Natural killer cell treated with Interleukin-12 subunit alpha and Interleukin-12 subunit beta and Interleukin-15 and Interleukin-18, amount 100 ng/mL, for 72 hours (primary cell): ENCODE measurements around the gene NIPA2. TPM values are rescaled to one million over a fixed set of nuclear protein-coding genes. Genes with fewer than 3 reads are reported as not detected.
A peak's percentile ranks its signal among the peaks of the same experiment; 100 is the strongest.

Source experiments
- ATAC-seq, 2 donors: fragments of 150-1000 bp; cut with Tn5 transposase in 1 of 2; sonication (Bioruptor Pico), chemical (Tn5 transposase) in 1 of 2; 2 replicates each; pipeline ENCODE4 v1.10.0; 2021
- DNase-seq: peaks from one replicate; pipeline ENCODE4 v3.0.0; 2022; ENCODE audit warnings: low spot score
- H3K27ac Mint-ChIP-seq, 2 donors: 1 replicate in 1 of 2; 2 replicates in 1 of 2; pipeline ENCODE4 v1.8.0; 2022; ENCODE audit warnings: mixed read lengths in 2 of 2, mild to moderate bottlenecking in 1 of 2, moderate library complexity in 1 of 2
- H3K27me3 Mint-ChIP-seq, 2 donors: 1 replicate in 1 of 2; 2 replicates in 1 of 2; pipeline ENCODE4 v1.8.0; 2022; ENCODE audit warnings: mixed read lengths in 2 of 2
- H3K36me3 Mint-ChIP-seq: one replicate; pipeline ENCODE4 v1.8.0; 2022; ENCODE audit warnings: mixed read lengths
- H3K4me1 Mint-ChIP-seq, 2 donors: 1 replicate in 1 of 2; 2 replicates in 1 of 2; pipeline ENCODE4 v1.8.0; 2022; ENCODE audit warnings: low read depth in 2 of 2, mixed read lengths in 2 of 2, mild to moderate bottlenecking in 1 of 2
- H3K4me3 Mint-ChIP-seq: one replicate; pipeline ENCODE4 v1.8.0; 2022; ENCODE audit warnings: mixed read lengths
- H3K9me3 Mint-ChIP-seq: 2 replicates; pipeline ENCODE4 v1.8.0; 2022; ENCODE audit warnings: mixed read lengths
- total RNA-seq, 2 donors: library from RNA; stranded (reverse); gene quantifications; one replicate each; pipeline ENCODE4 v1.2.3, GENCODE V29; 2022

The NIPA2 gene
- total RNA-seq, 2 donors from 2014 or later, result 72.2 to 102 TPM

- Mint-ChIP-seq H3K4me1 (peaks cover 0 to 2% of the 10 kb centered on the region in 2 donors), H3K36me3 (no peaks in the 10 kb centered on the region), H3K27ac (no peak overlapping the region), H3K27me3 (no peaks in the 10 kb centered on the region), H3K9me3 (no peaks in the 10 kb centered on the region), H3K4me3 (no peak overlapping the region)
- no peak for ATAC-seq
- no peak for DNase-seq
Measured at GRCh38 chr15:22889146-22889818, 50.8 kb downstream of the NIPA2 start.

GRCh38 chr15:22890296-22890695, 51.8 kb downstream of the NIPA2 start:
- ATAC-seq (no peak), DNase-seq (no peak)
- Mint-ChIP-seq H3K27me3 (no peaks in the 10 kb centered on the region), H3K4me1 (peaks cover 0 to under 1% of the 10 kb centered on the region in 2 donors), H3K4me3 (no peak overlapping the region), H3K27ac (no peak overlapping the region), H3K9me3 (no peaks in the 10 kb centered on the region), H3K36me3 (no peaks in the 10 kb centered on the region)

GRCh38 chr15:22891426-22892210, 53.2 kb downstream of the NIPA2 start:
- ATAC-seq (no peak), DNase-seq (no peak)
- Mint-ChIP-seq H3K36me3 (no peaks in the 10 kb centered on the region), H3K9me3 (no peaks in the 10 kb centered on the region), H3K4me1 (peaks cover 0 to 2% of the 10 kb centered on the region in 2 donors), H3K27me3 (no peaks in the 10 kb centered on the region), H3K4me3 (no peak overlapping the region), H3K27ac (no peak overlapping the region)

- Mint-ChIP-seq H3K4me3 (no peak overlapping the region), H3K27ac (no peak overlapping the region), H3K27me3 (no peaks in the 10 kb centered on the region), H3K9me3 (no peaks in the 10 kb centered on the region), H3K4me1 (peaks cover 0 to 2% of the 10 kb centered on the region in 2 donors), H3K36me3 (no peaks in the 10 kb centered on the region)
- DNase-seq (no peak), ATAC-seq (no peak)
Measured at GRCh38 chr15:22892333-22892732, 53.9 kb downstream of the NIPA2 start.

GRCh38 chr15:22893081-22893480, 54.6 kb downstream of the NIPA2 start:
- ATAC-seq (no peak), DNase-seq (no peak)
- H3K4me3 Mint-ChIP-seq, result no peak overlapping the region
- H3K4me1 Mint-ChIP-seq, result peaks cover 0 to 2% of the 10 kb centered on the region in 2 donors
- no peaks in the 10 kb centered on the region for H3K36me3 Mint-ChIP-seq
- H3K9me3 Mint-ChIP-seq, result no peaks in the 10 kb centered on the region
- H3K27ac Mint-ChIP-seq, result no peak overlapping the region
- no peaks in the 10 kb centered on the region for H3K27me3 Mint-ChIP-seq

GRCh38 chr15:22893881-22894280, 55.4 kb downstream of the NIPA2 start:
- no peak for ATAC-seq
- Mint-ChIP-seq H3K4me1 (peaks cover 0 to 2% of the 10 kb centered on the region in 2 donors), H3K9me3 (no peaks in the 10 kb centered on the region), H3K36me3 (no peaks in the 10 kb centered on the region), H3K4me3 (no peak overlapping the region), H3K27me3 (no peaks in the 10 kb centered on the region), H3K27ac (no peak overlapping the region)
- DNase-seq, result no peak

GRCh38 chr15:22895465-22896190, 57.2 kb downstream of the NIPA2 start:
- Mint-ChIP-seq H3K27me3 (no peaks in the 10 kb centered on the region), H3K4me3 (no peak overlapping the region), H3K9me3 (no peaks in the 10 kb centered on the region), H3K27ac (no peak overlapping the region), H3K4me1 (peaks cover 0 to 2% of the 10 kb centered on the region in 2 donors), H3K36me3 (no peaks in the 10 kb centered on the region)
- DNase-seq (no peak), ATAC-seq (peak; percentile 71 to 79)

- no peak for ATAC-seq
- H3K4me1 Mint-ChIP-seq, result no peaks in the 10 kb centered on the region
- H3K27ac Mint-ChIP-seq, result no peak overlapping the region
- H3K36me3 Mint-ChIP-seq, result no peaks in the 10 kb centered on the region
- DNase-seq, result no peak
- no peaks in the 10 kb centered on the region for H3K9me3 Mint-ChIP-seq
- no peaks in the 10 kb centered on the region for H3K27me3 Mint-ChIP-seq
- H3K4me3 Mint-ChIP-seq, result no peak overlapping the region
Measured at GRCh38 chr15:22902046-22902445, 63.6 kb downstream of the NIPA2 start.

GRCh38 chr15:22902578-22902977, 64.1 kb downstream of the NIPA2 start:
- no peak overlapping the region for H3K27ac Mint-ChIP-seq
- H3K4me3 Mint-ChIP-seq, result no peak overlapping the region
- ATAC-seq (no peak), DNase-seq (no peak)
- H3K4me1 Mint-ChIP-seq, result no peaks in the 10 kb centered on the region
- H3K36me3 Mint-ChIP-seq, result no peaks in the 10 kb centered on the region
- no peaks in the 10 kb centered on the region for H3K27me3 Mint-ChIP-seq
- H3K9me3 Mint-ChIP-seq, result no peaks in the 10 kb centered on the region

- Mint-ChIP-seq H3K36me3 (no peaks in the 10 kb centered on the region), H3K27ac (no peak overlapping the region), H3K9me3 (no peaks in the 10 kb centered on the region), H3K27me3 (no peaks in the 10 kb centered on the region), H3K4me1 (no peaks in the 10 kb centered on the region), H3K4me3 (no peak overlapping the region)
- ATAC-seq (peak in 1 of 2 donors; percentile 29), DNase-seq (no peak)
Measured at GRCh38 chr15:22902981-22903380, 64.5 kb downstream of the NIPA2 start.

- DNase-seq (no peak), ATAC-seq (peak in 1 of 2 donors; percentile 11)
- H3K36me3 Mint-ChIP-seq, result no peaks in the 10 kb centered on the region
- H3K4me1 Mint-ChIP-seq, result no peaks in the 10 kb centered on the region
- no peaks in the 10 kb centered on the region for H3K9me3 Mint-ChIP-seq
- no peak overlapping the region for H3K4me3 Mint-ChIP-seq
- no peak overlapping the region for H3K27ac Mint-ChIP-seq
- no peaks in the 10 kb centered on the region for H3K27me3 Mint-ChIP-seq
Measured at GRCh38 chr15:22903427-22903826, 65.0 kb downstream of the NIPA2 start.

- Mint-ChIP-seq H3K27me3 (no peaks in the 10 kb centered on the region), H3K27ac (no peak overlapping the region), H3K36me3 (no peaks in the 10 kb centered on the region), H3K4me3 (no peak overlapping the region), H3K4me1 (no peaks in the 10 kb centered on the region), H3K9me3 (no peaks in the 10 kb centered on the region)
- DNase-seq (no peak), ATAC-seq (peak in 1 of 2 donors; percentile 54)
Measured at GRCh38 chr15:22903961-22904534, 65.6 kb downstream of the NIPA2 start.

GRCh38 chr15:22904736-22905135, 66.3 kb downstream of the NIPA2 start:
- Mint-ChIP-seq H3K4me3 (no peak overlapping the region), H3K9me3 (no peaks in the 10 kb centered on the region), H3K27ac (no peak overlapping the region), H3K36me3 (no peaks in the 10 kb centered on the region), H3K4me1 (no peaks in the 10 kb centered on the region), H3K27me3 (no peaks in the 10 kb centered on the region)
- ATAC-seq (no peak), DNase-seq (no peak)
